ENCODE measurements around the gene AQP6.

DNA sequence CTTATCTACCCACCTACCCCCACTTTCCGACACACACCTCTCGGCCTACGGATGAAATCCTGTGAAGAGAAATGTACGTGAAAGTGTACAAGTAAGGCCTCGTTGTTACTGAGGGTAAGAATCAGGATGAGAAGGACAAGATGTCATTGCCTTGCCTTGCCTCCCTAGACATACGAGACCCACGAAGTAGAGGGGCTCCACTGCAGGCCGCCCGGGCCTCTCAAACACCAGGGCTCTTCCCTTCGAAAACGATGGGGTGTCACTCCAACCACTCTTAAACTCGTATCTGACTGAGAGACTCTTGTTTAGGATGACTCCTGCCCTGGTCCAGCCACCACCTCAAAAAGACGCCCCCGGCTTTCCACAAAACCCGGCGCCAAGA, 52.0 kb downstream of the AQP6 start:
- TF ChIP-seq, protein P1, sequence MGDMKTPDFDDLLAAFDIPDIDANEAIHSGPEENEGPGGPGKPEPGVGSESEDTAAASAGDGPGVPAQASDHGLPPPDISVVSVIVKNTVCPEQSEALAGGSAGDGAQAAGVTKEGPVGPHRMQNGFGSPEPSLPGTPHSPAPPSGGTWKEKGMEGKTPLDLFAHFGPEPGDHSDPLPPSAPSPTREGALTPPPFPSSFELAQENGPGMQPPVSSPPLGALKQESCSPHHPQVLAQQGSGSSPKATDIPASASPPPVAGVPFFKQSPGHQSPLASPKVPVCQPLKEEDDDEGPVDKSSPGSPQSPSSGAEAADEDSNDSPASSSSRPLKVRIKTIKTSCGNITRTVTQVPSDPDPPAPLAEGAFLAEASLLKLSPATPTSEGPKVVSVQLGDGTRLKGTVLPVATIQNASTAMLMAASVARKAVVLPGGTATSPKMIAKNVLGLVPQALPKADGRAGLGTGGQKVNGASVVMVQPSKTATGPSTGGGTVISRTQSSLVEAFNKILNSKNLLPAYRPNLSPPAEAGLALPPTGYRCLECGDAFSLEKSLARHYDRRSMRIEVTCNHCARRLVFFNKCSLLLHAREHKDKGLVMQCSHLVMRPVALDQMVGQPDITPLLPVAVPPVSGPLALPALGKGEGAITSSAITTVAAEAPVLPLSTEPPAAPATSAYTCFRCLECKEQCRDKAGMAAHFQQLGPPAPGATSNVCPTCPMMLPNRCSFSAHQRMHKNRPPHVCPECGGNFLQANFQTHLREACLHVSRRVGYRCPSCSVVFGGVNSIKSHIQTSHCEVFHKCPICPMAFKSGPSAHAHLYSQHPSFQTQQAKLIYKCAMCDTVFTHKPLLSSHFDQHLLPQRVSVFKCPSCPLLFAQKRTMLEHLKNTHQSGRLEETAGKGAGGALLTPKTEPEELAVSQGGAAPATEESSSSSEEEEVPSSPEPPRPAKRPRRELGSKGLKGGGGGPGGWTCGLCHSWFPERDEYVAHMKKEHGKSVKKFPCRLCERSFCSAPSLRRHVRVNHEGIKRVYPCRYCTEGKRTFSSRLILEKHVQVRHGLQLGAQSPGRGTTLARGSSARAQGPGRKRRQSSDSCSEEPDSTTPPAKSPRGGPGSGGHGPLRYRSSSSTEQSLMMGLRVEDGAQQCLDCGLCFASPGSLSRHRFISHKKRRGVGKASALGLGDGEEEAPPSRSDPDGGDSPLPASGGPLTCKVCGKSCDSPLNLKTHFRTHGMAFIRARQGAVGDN (IDR thresholded peaks at IDR 0.05), result no peak
- TF ChIP-seq NFYB (IDR thresholded peaks at IDR 0.05; ENCODE audit: insufficient read depth, low read depth, low read length) (no peak), MEF2A (IDR thresholded peaks at IDR 0.05; ENCODE audit: insufficient read depth, low read depth, low read length) (no peak), JUND (IDR thresholded peaks at IDR 0.05; ENCODE audit: low read depth, low read length) (no peak), YY1 (IDR thresholded peaks at IDR 0.05; ENCODE audit: low read depth, low read length) (no peak), EZH2 (IDR thresholded peaks at IDR 0.05; ENCODE audit: borderline replicate concordance, control insufficient read depth, low read depth, low read length) (no peak), TCF12 (IDR thresholded peaks at IDR 0.05; ENCODE audit: low read depth, low read length) (no peak), EGR1 (IDR thresholded peaks at IDR 0.05; ENCODE audit: borderline replicate concordance in 1 of 2, low read depth in 2 of 2, low read length in 2 of 2) (no peak), CEBPB (IDR thresholded peaks at IDR 0.05; ENCODE audit: borderline replicate concordance in 1 of 2, low read depth in 2 of 2, low read length in 2 of 2) (no peak), POLR2A (IDR thresholded peaks at IDR 0.05; ENCODE audit: low read depth, low read length) (no peak), RAD51 (IDR thresholded peaks at IDR 0.05) (no peak), ZNF384 (IDR thresholded peaks at IDR 0.05; ENCODE audit: borderline replicate concordance, low read depth, low read length) (no peak)
- TF ChIP-seq, protein P2, sequence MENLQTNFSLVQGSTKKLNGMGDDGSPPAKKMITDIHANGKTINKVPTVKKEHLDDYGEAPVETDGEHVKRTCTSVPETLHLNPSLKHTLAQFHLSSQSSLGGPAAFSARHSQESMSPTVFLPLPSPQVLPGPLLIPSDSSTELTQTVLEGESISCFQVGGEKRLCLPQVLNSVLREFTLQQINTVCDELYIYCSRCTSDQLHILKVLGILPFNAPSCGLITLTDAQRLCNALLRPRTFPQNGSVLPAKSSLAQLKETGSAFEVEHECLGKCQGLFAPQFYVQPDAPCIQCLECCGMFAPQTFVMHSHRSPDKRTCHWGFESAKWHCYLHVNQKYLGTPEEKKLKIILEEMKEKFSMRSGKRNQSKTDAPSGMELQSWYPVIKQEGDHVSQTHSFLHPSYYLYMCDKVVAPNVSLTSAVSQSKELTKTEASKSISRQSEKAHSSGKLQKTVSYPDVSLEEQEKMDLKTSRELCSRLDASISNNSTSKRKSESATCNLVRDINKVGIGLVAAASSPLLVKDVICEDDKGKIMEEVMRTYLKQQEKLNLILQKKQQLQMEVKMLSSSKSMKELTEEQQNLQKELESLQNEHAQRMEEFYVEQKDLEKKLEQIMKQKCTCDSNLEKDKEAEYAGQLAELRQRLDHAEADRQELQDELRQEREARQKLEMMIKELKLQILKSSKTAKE (IDR thresholded peaks at IDR 0.05; ENCODE audit: low read depth, poor library complexity, severe bottlenecking), result no peak
- TF ChIP-seq, protein P3, sequence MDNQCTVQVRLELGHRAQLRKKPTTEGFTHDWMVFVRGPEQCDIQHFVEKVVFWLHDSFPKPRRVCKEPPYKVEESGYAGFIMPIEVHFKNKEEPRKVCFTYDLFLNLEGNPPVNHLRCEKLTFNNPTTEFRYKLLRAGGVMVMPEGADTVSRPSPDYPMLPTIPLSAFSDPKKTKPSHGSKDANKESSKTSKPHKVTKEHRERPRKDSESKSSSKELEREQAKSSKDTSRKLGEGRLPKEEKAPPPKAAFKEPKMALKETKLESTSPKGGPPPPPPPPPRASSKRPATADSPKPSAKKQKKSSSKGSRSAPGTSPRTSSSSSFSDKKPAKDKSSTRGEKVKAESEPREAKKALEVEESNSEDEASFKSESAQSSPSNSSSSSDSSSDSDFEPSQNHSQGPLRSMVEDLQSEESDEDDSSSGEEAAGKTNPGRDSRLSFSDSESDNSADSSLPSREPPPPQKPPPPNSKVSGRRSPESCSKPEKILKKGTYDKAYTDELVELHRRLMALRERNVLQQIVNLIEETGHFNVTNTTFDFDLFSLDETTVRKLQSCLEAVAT (IDR thresholded peaks at IDR 0.05), result no peak
